B cell (primary cell): ENCODE results near the gene CACNA2D1. TPM values are rescaled to one million over a fixed set of nuclear protein-coding genes. Genes with fewer than 3 reads are reported as not detected.

Source experiments
- ATAC-seq: fragments of 200-7000 bp; cut with Tn5 transposase; one replicate; pipeline ENCODE4 v1.10.0; 2021; ENCODE audit warnings: low read depth, mild to moderate bottlenecking, moderate number of reproducible peaks, moderate library complexity
- CTCF ChIA-PET: fragments of 350-600 bp; sonication (Branson Sonifier 250); formaldehyde crosslinking; loops from one replicate; lab custom pipeline; 2021; ENCODE audit warnings: antibody characterized with exemption, inconsistent platforms; lab: Charles Lee
- POLR2A ChIA-PET: fragments of 350-600 bp; sonication (Branson Sonifier 250); formaldehyde crosslinking; loops from one replicate; lab custom pipeline; 2021; ENCODE audit warnings: antibody characterized with exemption; lab: Charles Lee
- DNase-seq: peaks from one replicate; pipeline ENCODE4 v3.0.0; 2013
- H2AFZ ChIP-seq: 2 replicates; pipeline ENCODE4 v1.6.1; 2012; ENCODE audit warnings: mild to moderate bottlenecking, low read depth, low read length; ENCODE audit not compliant: insufficient read depth, poor library complexity, severe bottlenecking
- H3K27ac ChIP-seq, 2 donors: 1 replicate in 1 of 2; 2 replicates in 1 of 2; pipeline ENCODE4 v1.5.1; 2012 to 2013; ENCODE audit warnings: low read length in 2 of 2, mild to moderate bottlenecking in 2 of 2, moderate library complexity in 1 of 2
- H3K27me3 ChIP-seq, 4 experiments: fragments of 200-600 bp in 1 of 4; sonication (generic) in 1 of 4; replicated peaks in 1 of 4; 1 replicate in 2 of 4; 2 replicates in 2 of 4; pipeline versions ENCODE4 v1.6.1 to v1.7.0; 2013 to 2016; ENCODE audit warnings: low read length in 3 of 4, mild to moderate bottlenecking in 2 of 4, mixed read lengths in 1 of 4, moderate library complexity in 1 of 4; ENCODE audit not compliant: insufficient read depth in 4 of 4, control insufficient read depth in 3 of 4; ENCODE audit errors: control extremely low read depth in 1 of 4
- H3K36me3 ChIP-seq, 2 experiments: replicated peaks in 1 of 2; 1 replicate in 1 of 2; 2 replicates in 1 of 2; pipeline versions ENCODE4 v1.6.1 to v1.7.1; 2013; ENCODE audit warnings: low read length in 1 of 2; ENCODE audit not compliant: insufficient read depth in 2 of 2, control insufficient read depth in 1 of 2; ENCODE audit errors: control extremely low read depth in 1 of 2, extremely low read depth in 1 of 2
- H3K4me1 ChIP-seq, 2 donors: fragments of 200-600 bp in 1 of 2; sonication (generic) in 1 of 2; 1 replicate in 1 of 2; 2 replicates in 1 of 2; pipeline versions ENCODE4 v1.5.1 to v1.6.1; 2013 to 2017; ENCODE audit warnings: low read length in 2 of 2; ENCODE audit not compliant: control insufficient read depth in 2 of 2, insufficient read depth in 2 of 2
- H3K4me2 ChIP-seq: replicated peaks from 2 replicates; pipeline ENCODE3; 2012; ENCODE audit warnings: mild to moderate bottlenecking, low read depth, low read length; ENCODE audit not compliant: poor library complexity, severe bottlenecking
- H3K4me3 ChIP-seq, 5 experiments: fragments of 200-600 bp in 1 of 5; sonication (generic) in 1 of 5; 1 replicate in 3 of 5; 2 replicates in 2 of 5; pipeline versions ENCODE4 v1.5.1 to v1.7.0; 2011 to 2016; ENCODE audit warnings: low read length in 4 of 5, mild to moderate bottlenecking in 4 of 5, low read depth in 2 of 5, control low read depth in 1 of 5, moderate library complexity in 1 of 5; ENCODE audit not compliant: insufficient read depth in 1 of 5; ENCODE audit errors: control extremely low read depth in 1 of 5, extremely low read depth in 1 of 5
- H3K79me2 ChIP-seq: fragments of 200-600 bp; sonication (generic); one replicate; pipeline ENCODE4 v1.6.0; 2016; ENCODE audit warnings: low read length; ENCODE audit not compliant: control insufficient read depth, insufficient read depth
- H3K9ac ChIP-seq: fragments of 200-600 bp; sonication (generic); 2 replicates; pipeline ENCODE4 v1.6.1; 2017; ENCODE audit warnings: mild to moderate bottlenecking, low read length, moderate library complexity
- H3K9me3 ChIP-seq, 3 donors: one replicate each; pipeline versions ENCODE4 v1.6.1 to v1.7.1; 2013; ENCODE audit warnings: low read length in 2 of 3; ENCODE audit not compliant: control insufficient read depth in 2 of 3, insufficient read depth in 1 of 3; ENCODE audit errors: control extremely low read depth in 1 of 3
- H4K20me1 ChIP-seq: 2 replicates; pipeline ENCODE4 v1.6.0; 2012; ENCODE audit warnings: mild to moderate bottlenecking, low read length; ENCODE audit not compliant: insufficient read depth, control insufficient read depth, poor library complexity, severe bottlenecking
- H3K27ac Mint-ChIP-seq: one replicate; pipeline ENCODE4 v1.8.0; 2021; ENCODE audit warnings: mixed read lengths
- H3K27me3 Mint-ChIP-seq: one replicate; pipeline ENCODE4 v1.8.0; 2021; ENCODE audit warnings: mixed read lengths
- H3K4me1 Mint-ChIP-seq: one replicate; pipeline ENCODE4 v1.8.0; 2021; ENCODE audit warnings: mixed read lengths
- H3K4me3 Mint-ChIP-seq: one replicate; pipeline ENCODE4 v1.8.0; 2021; ENCODE audit warnings: mixed read lengths
- H3K9me3 Mint-ChIP-seq: one replicate; pipeline ENCODE4 v1.8.0; 2022; ENCODE audit warnings: mixed read lengths; ENCODE audit not compliant: insufficient read depth
- CTCF ChIP-seq: fragments of 200-600 bp; IDR thresholded peaks from one replicate; pipeline ENCODE4 v1.8.0; 2022; ENCODE audit warnings: antibody characterized with exemption, mild to moderate bottlenecking
- EZH2 ChIP-seq: IDR thresholded peaks from 2 replicates; pipeline ENCODE4 v1.6.1; 2012; ENCODE audit warnings: borderline replicate concordance, low read depth, mild to moderate bottlenecking, moderate library complexity, low read length; ENCODE audit not compliant: insufficient read depth, poor library complexity, severe bottlenecking
- WGBS: methylation state at CpG from one replicate; pipeline ENCODE4 v1.1.5; 2013; ENCODE audit warnings: missing lambda C conversion rate; ENCODE audit not compliant: insufficient coverage; 5-methylcytosine and 5-hydroxymethylcytosine counted together
- intact Hi-C: fragments of 100-400 bp; cut with micrococcal nuclease; formaldehyde crosslinking; loops from one replicate; pipeline ENCODE4 v1.10.0; 2022
- polyA plus RNA-seq: library from polyadenylated mRNA; depleted of rRNA; stranded (reverse); fragments of >200 nt; gene quantifications from 2 replicates; pipeline ENCODE4 v1.2.3, GENCODE V29; 2012
- total RNA-seq, 2 donors: library from RNA; stranded (reverse); fragments of 120-200 nt in 1 of 2; gene quantifications; 1 replicate in 1 of 2; 2 replicates in 1 of 2; pipeline versions ENCODE4 v1.2.3 to v1.2.4, GENCODE V29; 2013 to 2022

CACNA2D1 gene
- total and polyA plus RNA-seq, 2 donors (not counting 1 experiment from before 2014, with no cell fraction given) = not detected

GRCh38 chr7:82007315-82007714, 436.3 kb downstream of the CACNA2D1 start:
- no peak overlapping the region for H3K4me2 ChIP-seq
- H3K36me3 ChIP-seq = no peaks in the 10 kb centered on the region
- intact Hi-C loops = no loop called here
- no peaks in the 10 kb centered on the region for H3K79me2 ChIP-seq
- TF ChIP-seq CTCF = no peak
- no peak for TF ChIP-seq EZH2
- no peak overlapping the region for H3K9ac ChIP-seq
- no peak overlapping the region for H2AFZ ChIP-seq
- ChIA-PET CTCF (no interaction called here), POLR2A (no interaction called here)
- H3K27me3 ChIP-seq = no peaks in the 10 kb centered on the region
- H3K4me3 ChIP-seq = no peak overlapping the region
- DNase-seq = no peak
- Mint-ChIP-seq H3K4me1 (no peaks in the 10 kb centered on the region), H3K4me3 (no peak overlapping the region), H3K27me3 (no peaks in the 10 kb centered on the region), H3K9me3 (no peaks in the 10 kb centered on the region), H3K27ac (no peak overlapping the region)
- no peak overlapping the region for H3K27ac ChIP-seq
- H3K4me1 ChIP-seq = no peaks in the 10 kb centered on the region
- no peaks in the 10 kb centered on the region for H4K20me1 ChIP-seq
- no peak for ATAC-seq
- no peaks in the 10 kb centered on the region for H3K9me3 ChIP-seq
- no CpG with 5 or more reads among the region's 3 CpGs for WGBS

- no peak overlapping the region for H3K4me3 ChIP-seq
- no peaks in the 10 kb centered on the region for H3K27me3 Mint-ChIP-seq
Observed at GRCh38 chr7:82005056-82005455, 438.5 kb downstream of the CACNA2D1 start.

More at GRCh38 chr7:82005056-82005455, 438.5 kb downstream of the CACNA2D1 start:
- intact Hi-C loops = no loop called here
- Histone ChIP-seq H3K27me3 (no peaks in the 10 kb centered on the region), H3K27ac (no peak overlapping the region), H3K9me3 (no peaks in the 10 kb centered on the region), H2AFZ (no peak overlapping the region), H3K4me2 (no peak overlapping the region), H3K36me3 (no peaks in the 10 kb centered on the region), H3K79me2 (no peaks in the 10 kb centered on the region), H4K20me1 (no peaks in the 10 kb centered on the region), H3K9ac (no peak overlapping the region), H3K4me1 (no peaks in the 10 kb centered on the region)
- ATAC-seq = no peak
- CTCF ChIA-PET = no interaction called here
- TF ChIP-seq CTCF = no peak
- TF ChIP-seq EZH2 = no peak
- H3K9me3 Mint-ChIP-seq = no peaks in the 10 kb centered on the region
- DNase-seq = no peak
- no peaks in the 10 kb centered on the region for H3K4me1 Mint-ChIP-seq
- no peak overlapping the region for H3K4me3 Mint-ChIP-seq
- no CpG with 5 or more reads among the region's 2 CpGs for WGBS
- POLR2A ChIA-PET = no interaction called here
- H3K27ac Mint-ChIP-seq = no peak overlapping the region
